Hepatocyte (in vitro differentiated cells): ENCODE results near the gene ADAMTSL4. TPM values are rescaled to one million over a fixed set of nuclear protein-coding genes. Genes with fewer than 3 reads are reported as not detected.

Experiments used
- DNase-seq: peaks from one replicate; pipeline ENCODE4 v3.0.0-alpha.2; 2016; ENCODE audit warnings: low spot score
- H2AFZ ChIP-seq: fragments of 200-600 bp; sonication (generic); 2 replicates; pipeline ENCODE4 v1.6.0; 2016; ENCODE audit warnings: antibody characterized with exemption, mild to moderate bottlenecking
- H3K27ac ChIP-seq: fragments of 200-600 bp; sonication (generic); 2 replicates; pipeline ENCODE4 v1.5.1; 2016; ENCODE audit warnings: mild to moderate bottlenecking
- H3K27me3 ChIP-seq: fragments of 200-600 bp; sonication (generic); 2 replicates; pipeline ENCODE4 v1.6.1; 2016
- H3K36me3 ChIP-seq: fragments of 200-600 bp; sonication (generic); replicated peaks from 2 replicates; pipeline ENCODE4 v1.5.1; 2016; ENCODE audit warnings: low read depth; ENCODE audit not compliant: insufficient read depth
- H3K4me1 ChIP-seq: fragments of 200-600 bp; sonication (generic); 2 replicates; pipeline ENCODE4 v1.5.1; 2016; ENCODE audit warnings: mild to moderate bottlenecking, moderate library complexity; ENCODE audit not compliant: insufficient read depth
- H3K4me2 ChIP-seq: fragments of 200-600 bp; sonication (generic); 2 replicates; pipeline ENCODE4 v1.6.0; 2016
- H3K4me3 ChIP-seq: fragments of 200-600 bp; sonication (generic); 2 replicates; pipeline ENCODE4 v1.5.1; 2016; ENCODE audit warnings: mild to moderate bottlenecking
- H3K79me2 ChIP-seq: fragments of 200-600 bp; sonication (generic); 2 replicates; pipeline ENCODE4 v1.6.0; 2017; ENCODE audit warnings: mild to moderate bottlenecking
- H3K9me2 ChIP-seq: fragments of 200-600 bp; sonication (generic); replicated peaks from 2 replicates; pipeline ENCODE4 v1.6.0; 2017; ENCODE audit warnings: mild to moderate bottlenecking; ENCODE audit not compliant: insufficient read depth
- H3K9me3 ChIP-seq: fragments of 200-600 bp; sonication (generic); 2 replicates; pipeline ENCODE4 v1.5.1; 2016; ENCODE audit warnings: low read depth, mild to moderate bottlenecking
- H4K20me1 ChIP-seq: fragments of 200-600 bp; sonication (generic); 2 replicates; pipeline ENCODE4 v1.6.0; 2016; ENCODE audit warnings: mild to moderate bottlenecking; ENCODE audit not compliant: insufficient read depth, poor library complexity, severe bottlenecking
- CTCF ChIP-seq: fragments of 200-600 bp; sonication (generic); IDR thresholded peaks from 2 replicates; pipeline ENCODE4 v1.5.1; 2016; ENCODE audit warnings: antibody characterized with exemption, mild to moderate bottlenecking; ENCODE audit not compliant: poor library complexity
- EZH2 ChIP-seq: fragments of 200-600 bp; sonication (generic); IDR thresholded peaks from 2 replicates; pipeline ENCODE4 v1.6.1; 2016; ENCODE audit warnings: antibody characterized with exemption, mild to moderate bottlenecking, borderline replicate concordance
- EZH2phosphoT487 ChIP-seq: fragments of 200-600 bp; sonication (generic); IDR thresholded peaks from one replicate; pipeline ENCODE4 v1.6.1; 2018; ENCODE audit warnings: antibody characterized with exemption, mild to moderate bottlenecking, low read depth, moderate library complexity; ENCODE audit not compliant: unreplicated experiment, severe bottlenecking
- WGBS: methylation state at CpG from one replicate; pipeline ENCODE4 v1.1.6; 2016; ENCODE audit warnings: low lambda C conversion rate; ENCODE audit errors: missing lambda C conversion rate; 5-methylcytosine and 5-hydroxymethylcytosine counted together
- polyA plus RNA-seq: library from polyadenylated mRNA; unstranded; fragments of >200 nt; fragmentation: Nextera tagmentation; extraction: Ambion mirVana; gene quantifications from 2 replicates; pipeline ENCODE4 v1.2.1, GENCODE V29; 2016
- total RNA-seq: library from RNA; depleted of rRNA; stranded (reverse); fragments of >200 nt; gene quantifications from 2 replicates; pipeline ENCODE4 v1.2.3, GENCODE V29; 2014

ADAMTSL4 gene
- total and polyA plus RNA-seq, 2 experiments from 2014 or later = 8.1 to 19.7 TPM

- H3K27me3 ChIP-seq = no peaks in the 10 kb centered on the region
- H3K36me3 ChIP-seq = no peaks in the 10 kb centered on the region
- H3K4me2 ChIP-seq = no peak overlapping the region
- no peak for TF ChIP-seq EZH2phosphoT487
- no peak for TF ChIP-seq EZH2
- TF ChIP-seq CTCF = no peak
- DNase-seq = no peak
- no peaks in the 10 kb centered on the region for H4K20me1 ChIP-seq
- no peak overlapping the region for H2AFZ ChIP-seq
- H3K27ac ChIP-seq = no peak overlapping the region
- 57% methylated on average over 2 of the region's 2 CpGs for WGBS
- H3K4me1 ChIP-seq = peaks cover 11% of the 10 kb centered on the region
- H3K9me2 ChIP-seq = no peaks in the 10 kb centered on the region
- H3K4me3 ChIP-seq = no peak overlapping the region
- H3K79me2 ChIP-seq = no peaks in the 10 kb centered on the region
- no peaks in the 10 kb centered on the region for H3K9me3 ChIP-seq
Observed at GRCh38 chr1:150512846-150513245, 36.4 kb upstream of the ADAMTSL4 start.

GRCh38 chr1:150513351-150513791 is 35.8 kb upstream of the ADAMTSL4 start:
- Histone ChIP-seq H3K79me2 (no peaks in the 10 kb centered on the region), H3K4me2 (no peak overlapping the region), H3K9me3 (no peaks in the 10 kb centered on the region), H3K4me3 (no peak overlapping the region), H3K27me3 (no peaks in the 10 kb centered on the region), H4K20me1 (no peaks in the 10 kb centered on the region), H3K9me2 (no peaks in the 10 kb centered on the region), H3K36me3 (no peaks in the 10 kb centered on the region), H3K27ac (no peak overlapping the region), H3K4me1 (peaks cover 11% of the 10 kb centered on the region), H2AFZ (no peak overlapping the region)
- 80% methylated on average over 7 of the region's 7 CpGs for WGBS
- DNase-seq = no peak
- TF ChIP-seq CTCF (no peak), EZH2 (no peak), EZH2phosphoT487 (no peak)

GRCh38 chr1:150514260-150514659 is 34.9 kb upstream of the ADAMTSL4 start:
- no peak overlapping the region for H3K4me2 ChIP-seq
- 88% methylated on average over 9 of the region's 9 CpGs for WGBS

More at GRCh38 chr1:150514260-150514659, 34.9 kb upstream of the ADAMTSL4 start:
- no peak overlapping the region for H2AFZ ChIP-seq
- H4K20me1 ChIP-seq = no peaks in the 10 kb centered on the region
- TF ChIP-seq CTCF (no peak), EZH2 (no peak), EZH2phosphoT487 (no peak)
- H3K4me1 ChIP-seq = peaks cover 11% of the 10 kb centered on the region
- DNase-seq = no peak
- H3K79me2 ChIP-seq = no peaks in the 10 kb centered on the region
- no peak overlapping the region for H3K4me3 ChIP-seq
- H3K36me3 ChIP-seq = no peaks in the 10 kb centered on the region
- H3K27ac ChIP-seq = no peak overlapping the region
- H3K9me3 ChIP-seq = no peaks in the 10 kb centered on the region
- H3K27me3 ChIP-seq = no peaks in the 10 kb centered on the region
- H3K9me2 ChIP-seq = no peaks in the 10 kb centered on the region
